ENCODE measurements around the gene FBLN1. TPM values are rescaled to one million over a fixed set of nuclear protein-coding genes. Genes with fewer than 3 reads are reported as not detected.

Gene FBLN1
- polyA plus RNA-seq, 1 experiment: 241 TPM

DNA sequence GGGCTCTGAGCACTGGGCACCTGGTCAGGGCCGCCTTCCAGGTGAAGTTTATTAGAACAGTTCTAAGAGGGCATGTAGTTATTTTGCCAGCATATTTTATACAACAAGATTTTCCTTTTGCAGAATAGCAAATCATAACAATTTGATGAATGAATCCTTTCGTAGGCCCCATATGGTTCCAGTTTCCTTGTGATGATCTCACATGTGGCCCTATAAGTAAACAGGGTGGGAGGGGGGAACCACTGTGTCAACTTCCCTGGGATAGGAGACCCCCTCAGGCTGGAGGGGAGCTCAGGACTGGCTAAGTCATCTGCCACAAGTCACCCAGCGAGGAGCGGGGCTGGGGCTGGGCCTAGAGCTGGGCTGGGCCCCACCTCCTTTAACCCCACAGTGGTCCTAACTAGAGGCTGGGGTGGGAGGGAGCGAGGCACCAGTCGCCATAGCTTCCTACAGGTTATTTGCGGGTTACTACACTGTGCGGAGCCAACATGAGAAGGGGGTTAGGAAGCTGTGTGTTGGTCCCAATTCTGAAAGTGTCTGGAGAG lies 4.2 kb downstream of the FBLN1 start:
- H3K27me3 ChIP-seq (ENCODE audit: control insufficient read depth, insufficient read depth, low read length): no peaks in the 10 kb centered on the region
- H3K9me3 ChIP-seq (ENCODE audit: control insufficient read depth, insufficient read depth, low read length): no peaks in the 10 kb centered on the region; the same call in 1 of the 2 replicates
- no peak for DNase-seq (ENCODE audit: low read depth, low spot score)
- TF ChIP-seq, protein P1, sequence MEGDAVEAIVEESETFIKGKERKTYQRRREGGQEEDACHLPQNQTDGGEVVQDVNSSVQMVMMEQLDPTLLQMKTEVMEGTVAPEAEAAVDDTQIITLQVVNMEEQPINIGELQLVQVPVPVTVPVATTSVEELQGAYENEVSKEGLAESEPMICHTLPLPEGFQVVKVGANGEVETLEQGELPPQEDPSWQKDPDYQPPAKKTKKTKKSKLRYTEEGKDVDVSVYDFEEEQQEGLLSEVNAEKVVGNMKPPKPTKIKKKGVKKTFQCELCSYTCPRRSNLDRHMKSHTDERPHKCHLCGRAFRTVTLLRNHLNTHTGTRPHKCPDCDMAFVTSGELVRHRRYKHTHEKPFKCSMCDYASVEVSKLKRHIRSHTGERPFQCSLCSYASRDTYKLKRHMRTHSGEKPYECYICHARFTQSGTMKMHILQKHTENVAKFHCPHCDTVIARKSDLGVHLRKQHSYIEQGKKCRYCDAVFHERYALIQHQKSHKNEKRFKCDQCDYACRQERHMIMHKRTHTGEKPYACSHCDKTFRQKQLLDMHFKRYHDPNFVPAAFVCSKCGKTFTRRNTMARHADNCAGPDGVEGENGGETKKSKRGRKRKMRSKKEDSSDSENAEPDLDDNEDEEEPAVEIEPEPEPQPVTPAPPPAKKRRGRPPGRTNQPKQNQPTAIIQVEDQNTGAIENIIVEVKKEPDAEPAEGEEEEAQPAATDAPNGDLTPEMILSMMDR (IDR thresholded peaks at IDR 0.05; ENCODE audit: low read depth, low read length): no peak
- peak overlapping the region; percentile 42 for H3K4me3 ChIP-seq (ENCODE audit: low read depth, low read length)
- CTCF ChIA-PET: interaction anchor here (1.7 kb wide), 1 partner anchor 65 kb away, joined by 8 read pairs; no protein-coding TSS in a partner anchor
- H3K27ac ChIP-seq (ENCODE audit: low read depth, low read length): no peak overlapping the region
- POLR2A ChIA-PET: interaction anchor here (0.7 kb wide), 1 partner anchor 10 kb away, joined by 3 read pairs; no protein-coding TSS in a partner anchor

DNA sequence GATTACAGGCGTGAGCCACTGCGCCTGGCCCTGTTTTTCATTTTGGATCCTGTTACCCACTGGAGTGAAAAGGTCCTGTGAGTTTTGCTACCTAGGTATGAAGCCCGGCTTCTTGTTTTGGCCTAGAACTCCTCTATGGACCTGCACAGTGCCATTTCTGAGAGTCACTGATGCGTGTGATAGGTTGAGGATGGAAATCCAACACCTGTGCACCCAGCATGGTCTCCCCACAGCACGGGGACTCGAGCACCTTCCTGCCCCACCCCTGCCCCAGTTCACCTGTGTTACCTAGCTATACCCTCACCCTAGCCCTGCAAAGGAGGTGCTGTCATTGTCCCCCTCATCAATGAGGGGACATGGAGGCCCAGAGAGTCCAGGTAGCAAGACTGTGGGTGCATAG lies 5.1 kb downstream of the FBLN1 start:
- Histone ChIP-seq H3K9me3 (ENCODE audit: control insufficient read depth, insufficient read depth, low read length) (no peaks in the 10 kb centered on the region; the same call in 1 of the 2 replicates), H3K4me3 (ENCODE audit: low read depth, low read length) (no peak overlapping the region), H3K27me3 (ENCODE audit: control insufficient read depth, insufficient read depth, low read length) (no peaks in the 10 kb centered on the region), H3K27ac (ENCODE audit: low read depth, low read length) (no peak overlapping the region)
- TF ChIP-seq, protein P1 (IDR thresholded peaks at IDR 0.05; ENCODE audit: low read depth, low read length): no peak
- CTCF ChIA-PET: interaction anchor here (1.7 kb wide), 1 partner anchor 66 kb away, joined by 8 read pairs; no protein-coding TSS in a partner anchor
- no peak for DNase-seq (ENCODE audit: low read depth, low spot score)
- POLR2A ChIA-PET: no interaction called here

DNA sequence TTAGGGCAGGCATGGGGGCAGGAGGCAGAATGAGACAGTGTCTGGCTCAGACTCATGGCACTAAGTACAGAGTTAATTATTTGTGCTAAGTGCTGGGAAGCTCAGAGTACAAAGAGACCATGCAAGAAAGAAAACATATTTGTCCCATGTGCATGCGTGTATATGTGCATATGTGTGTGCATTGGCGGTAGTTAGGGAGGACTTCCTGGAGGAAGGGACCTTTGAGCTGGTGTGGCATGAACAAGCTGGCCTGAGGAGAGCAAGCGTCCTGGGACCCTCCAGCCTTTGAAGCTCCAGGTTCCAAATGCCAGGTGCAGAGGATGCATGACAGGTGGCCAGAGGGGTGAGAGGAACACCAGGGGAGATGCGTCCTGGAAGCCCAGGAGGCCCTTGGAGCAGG lies 6.1 kb downstream of the FBLN1 start:
- H3K27ac ChIP-seq (ENCODE audit: low read depth, low read length): no peak overlapping the region
- no peak overlapping the region for H3K4me3 ChIP-seq (ENCODE audit: low read depth, low read length)
- no peak for DNase-seq (ENCODE audit: low read depth, low spot score)
- H3K27me3 ChIP-seq (ENCODE audit: control insufficient read depth, insufficient read depth, low read length): no peaks in the 10 kb centered on the region
- TF ChIP-seq, protein P1 (IDR thresholded peaks at IDR 0.05; ENCODE audit: low read depth, low read length): no peak
- POLR2A ChIA-PET: no interaction called here
- CTCF ChIA-PET: interaction anchor here (0.6 kb wide), 1 partner anchor 10 kb away, joined by 3 read pairs; no protein-coding TSS in a partner anchor
- no peaks in the 10 kb centered on the region; the same call in 1 of the 2 replicates for H3K9me3 ChIP-seq (ENCODE audit: control insufficient read depth, insufficient read depth, low read length)

DNA sequence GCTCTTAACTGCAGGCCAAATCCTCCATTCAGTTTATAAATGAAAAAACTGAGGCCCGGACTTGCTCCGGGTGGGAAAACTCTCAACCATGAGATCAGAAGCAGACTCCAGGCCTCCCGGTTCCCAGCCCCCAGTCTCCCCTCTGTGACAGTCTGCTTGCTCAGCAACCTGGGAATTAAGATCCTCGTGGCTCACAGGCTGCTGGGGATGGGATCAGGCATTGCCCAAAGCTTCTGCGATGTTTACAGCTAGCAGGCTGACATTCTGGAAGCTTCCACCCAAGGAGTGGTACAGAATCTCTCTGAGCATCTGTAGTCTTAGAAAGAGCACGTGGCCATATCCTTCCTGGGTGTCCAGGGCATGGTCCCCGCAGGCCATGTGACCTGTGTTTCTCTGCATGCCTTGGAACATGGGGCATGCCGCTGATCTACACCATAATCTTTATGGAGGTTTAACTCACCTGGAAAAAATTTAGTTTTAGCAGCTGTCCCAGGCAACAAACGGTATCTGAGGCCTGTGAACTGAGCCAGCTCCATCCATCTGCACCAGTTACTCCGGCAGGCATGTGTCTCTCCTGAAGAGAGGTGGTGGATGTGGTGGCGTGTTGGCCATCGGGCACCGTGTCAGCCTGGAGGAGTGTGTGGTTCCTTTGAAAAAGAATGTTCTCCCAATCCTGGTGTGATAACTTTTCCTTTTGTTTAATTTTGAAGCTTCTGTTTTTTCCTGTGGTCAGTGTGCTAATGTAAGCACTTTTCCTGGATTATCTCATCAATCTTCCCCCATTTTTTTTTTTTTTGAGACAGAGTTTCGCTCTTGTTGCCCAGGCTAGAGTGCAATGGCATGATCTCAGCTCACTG lies 7.9 kb downstream of the FBLN1 start:
- DNase-seq (ENCODE audit: low read depth, low spot score): no peak
- Histone ChIP-seq H3K4me3 (ENCODE audit: low read depth, low read length) (no peak overlapping the region), H3K27ac (ENCODE audit: low read depth, low read length) (peak overlapping the region; percentile 39), H3K27me3 (ENCODE audit: control insufficient read depth, insufficient read depth, low read length) (no peaks in the 10 kb centered on the region), H3K9me3 (ENCODE audit: control insufficient read depth, insufficient read depth, low read length) (no peaks in the 10 kb centered on the region)
- CTCF ChIA-PET: interaction anchor here (0.8 kb wide), 1 partner anchor 22 kb away, joined by 4 read pairs; no protein-coding TSS in a partner anchor
- TF ChIP-seq, protein P1 (IDR thresholded peaks at IDR 0.05; ENCODE audit: low read depth, low read length): no peak
- POLR2A ChIA-PET: interaction anchor here (0.7 to 2.2 kb wide), 4 partner anchors 39 to 347 kb away, joined by 3 to 9 read pairs (median 4); partner anchors contain the start of gene NUP50

All from AG04450 (cell line).